K562 (cell line): Measurements from ENCODE around the gene C19orf44. TPM values are rescaled to one million over a fixed set of nuclear protein-coding genes. Genes with fewer than 3 reads are reported as not detected.

Experiments used
- JUN ChIP-seq, 2 experiments: sonication (generic) in 1 of 2; formaldehyde crosslinking in 1 of 2; IDR thresholded peaks; 2 replicates each; pipeline versions ENCODE4 v1.6.1 to v1.8.0; 2012 to 2022; ENCODE audit warnings: borderline replicate concordance in 2 of 2, mild to moderate bottlenecking in 2 of 2, improper control_type of control experiment in 1 of 2, low read depth in 1 of 2, low read length in 1 of 2, missing genetic modification reagents in 1 of 2
- MCM2 ChIP-seq: fragments of 450-650 bp; IDR thresholded peaks from 2 replicates; pipeline ENCODE4 v1.6.1; 2017; ENCODE audit warnings: low read depth, mild to moderate bottlenecking
- MEIS2 ChIP-seq: fragments of 450-650 bp; IDR thresholded peaks from 2 replicates; pipeline ENCODE4 v1.6.1; 2014; ENCODE audit warnings: mild to moderate bottlenecking; ENCODE audit not compliant: partially characterized antibody
- NBN ChIP-seq: fragments of 450-650 bp; IDR thresholded peaks from 2 replicates; pipeline ENCODE4 v1.6.1; 2016; ENCODE audit warnings: low read depth, mild to moderate bottlenecking
- NR2C1 ChIP-seq, 2 experiments: fragments of 450-650 bp; IDR thresholded peaks; 2 replicates each; pipeline ENCODE4 v1.6.1; 2017; ENCODE audit warnings: mild to moderate bottlenecking in 2 of 2, antibody characterized with exemption in 1 of 2, inconsistent platforms in 1 of 2, missing compliant biosample characterization in 1 of 2, missing genetic modification characterization in 1 of 2
- RBM15 ChIP-seq: fragments of 200-400 bp; formaldehyde crosslinking; IDR thresholded peaks from 2 replicates; pipeline ENCODE4 v1.6.1; 2018; ENCODE audit warnings: mild to moderate bottlenecking, low read length, moderate library complexity; ENCODE audit not compliant: insufficient read depth
- SMAD4 ChIP-seq: fragments of 250-450 bp; sonication (Bioruptor Pico); conservative IDR thresholded peaks from 2 replicates; pipeline ENCODE4 v1.8.0; 2021; ENCODE audit warnings: inconsistent platforms, mild to moderate bottlenecking, moderate library complexity
- TCFL5 ChIP-seq: fragments of 250-450 bp; sonication (Bioruptor Pico); conservative IDR thresholded peaks from 2 replicates; pipeline ENCODE4 v1.6.1; 2021; ENCODE audit warnings: mild to moderate bottlenecking, moderate library complexity, matching md5 sums
- TGIF2 ChIP-seq: sonication (generic); formaldehyde crosslinking; IDR thresholded peaks from 2 replicates; pipeline ENCODE4 v1.8.1; 2022; ENCODE audit warnings: mild to moderate bottlenecking, missing genetic modification reagents, moderate library complexity
- ZNF695 ChIP-seq: fragments of 450-650 bp; formaldehyde crosslinking; IDR thresholded peaks from 2 replicates; pipeline ENCODE4 v1.4.0; 2020; ENCODE audit warnings: mild to moderate bottlenecking, moderate library complexity
- polyA plus RNA-seq, 8 experiments: library from polyadenylated mRNA; depleted of rRNA in 4 of 8; stranded (reverse) in 5 of 8; unstranded in 3 of 8; fragments of >200 nt; fragmentation: Nextera tagmentation in 2 of 8; fragmentation: Illumina TruSeq in 1 of 8; extraction: Ambion mirVana in 2 of 8; extraction: Trizol in 1 of 8; gene quantifications; 2 replicates each; pipeline versions ENCODE4 v1.2.1 to v1.2.3, GENCODE V29; 2011 to 2014; ENCODE audit warnings: inconsistent platforms in 1 of 8, missing spikeins in 1 of 8
- total RNA-seq, 7 experiments: library from RNA; depleted of rRNA in 6 of 7; stranded (reverse); fragments of >200 nt in 6 of 7; fragmentation: Illumina TruSeq in 2 of 7; extraction: Trizol in 2 of 7; gene quantifications; 2 replicates each; pipeline versions ENCODE4 v1.2.1 to v1.2.3, GENCODE V29; 2011 to 2021; ENCODE audit warnings: low replicate concordance in 1 of 7
- TF ChIP-seq, protein P1 (sequence below): fragments of 450-650 bp; IDR thresholded peaks from 2 replicates; pipeline ENCODE4 v1.7.1; 2018; ENCODE audit warnings: mild to moderate bottlenecking, low read depth; ENCODE audit not compliant: partially characterized antibody
- TF ChIP-seq, protein P2 (sequence below): fragments of 450-650 bp; IDR thresholded peaks from 2 replicates; pipeline ENCODE4 v1.6.1; 2016; ENCODE audit warnings: missing biosample characterization, missing genetic modification characterization
- TF ChIP-seq, protein P3 (sequence below): fragments of 200-800 bp; sonication (Bioruptor generic); IDR thresholded peaks from 2 replicates; pipeline ENCODE4 v1.6.1; 2016; ENCODE audit warnings: missing genetic modification characterization, missing compliant biosample characterization
- TF ChIP-seq, protein P4 (sequence below): sonication (generic); IDR thresholded peaks from 2 replicates; pipeline ENCODE4 v1.6.1; 2016

Gene C19orf44
- total and polyA plus RNA-seq, 9 of the 15 experiments (the other 6 are each of a cell fraction or from before 2014, with no cell fraction given) = 0.41 to 7.7 (median 3.5) TPM

DNA sequence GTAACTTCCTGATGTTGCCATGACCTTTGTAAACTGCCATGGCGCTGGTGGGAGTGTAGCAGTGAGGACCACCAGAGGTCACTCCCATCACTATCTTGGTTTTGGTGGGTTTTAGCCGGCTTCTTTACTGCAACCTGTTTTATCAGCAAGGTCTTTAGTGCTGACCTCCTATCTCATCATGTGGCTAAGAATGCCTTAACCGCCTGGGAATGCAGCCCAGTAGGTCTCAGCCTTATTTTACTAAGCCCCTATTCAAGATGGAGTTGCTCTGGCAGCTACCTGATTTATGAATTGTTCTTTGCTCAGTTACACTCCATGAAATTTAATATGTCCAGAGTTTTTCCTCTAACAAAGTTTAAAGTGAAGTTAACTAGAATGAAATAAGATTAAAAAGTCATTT lies 19.8 kb upstream of the C19orf44 start (continued):
- TF ChIP-seq, protein P1, sequence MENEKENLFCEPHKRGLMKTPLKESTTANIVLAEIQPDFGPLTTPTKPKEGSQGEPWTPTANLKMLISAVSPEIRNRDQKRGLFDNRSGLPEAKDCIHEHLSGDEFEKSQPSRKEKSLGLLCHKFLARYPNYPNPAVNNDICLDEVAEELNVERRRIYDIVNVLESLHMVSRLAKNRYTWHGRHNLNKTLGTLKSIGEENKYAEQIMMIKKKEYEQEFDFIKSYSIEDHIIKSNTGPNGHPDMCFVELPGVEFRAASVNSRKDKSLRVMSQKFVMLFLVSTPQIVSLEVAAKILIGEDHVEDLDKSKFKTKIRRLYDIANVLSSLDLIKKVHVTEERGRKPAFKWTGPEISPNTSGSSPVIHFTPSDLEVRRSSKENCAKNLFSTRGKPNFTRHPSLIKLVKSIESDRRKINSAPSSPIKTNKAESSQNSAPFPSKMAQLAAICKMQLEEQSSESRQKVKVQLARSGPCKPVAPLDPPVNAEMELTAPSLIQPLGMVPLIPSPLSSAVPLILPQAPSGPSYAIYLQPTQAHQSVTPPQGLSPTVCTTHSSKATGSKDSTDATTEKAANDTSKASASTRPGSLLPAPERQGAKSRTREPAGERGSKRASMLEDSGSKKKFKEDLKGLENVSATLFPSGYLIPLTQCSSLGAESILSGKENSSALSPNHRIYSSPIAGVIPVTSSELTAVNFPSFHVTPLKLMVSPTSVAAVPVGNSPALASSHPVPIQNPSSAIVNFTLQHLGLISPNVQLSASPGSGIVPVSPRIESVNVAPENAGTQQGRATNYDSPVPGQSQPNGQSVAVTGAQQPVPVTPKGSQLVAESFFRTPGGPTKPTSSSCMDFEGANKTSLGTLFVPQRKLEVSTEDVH = no peak
- peak; percentile 44 for TF ChIP-seq MEIS2
- no peak for TF ChIP-seq MCM2
- no peak for TF ChIP-seq JUN (IDR thresholded peaks at IDR 0.05; ENCODE audit: borderline replicate concordance, low read depth, low read length)
- TF ChIP-seq JUN (CRISPR knock-in tag; IDR thresholded peaks at IDR 0.05; ENCODE audit: borderline replicate concordance) = no peak
- TF ChIP-seq, protein P2, sequence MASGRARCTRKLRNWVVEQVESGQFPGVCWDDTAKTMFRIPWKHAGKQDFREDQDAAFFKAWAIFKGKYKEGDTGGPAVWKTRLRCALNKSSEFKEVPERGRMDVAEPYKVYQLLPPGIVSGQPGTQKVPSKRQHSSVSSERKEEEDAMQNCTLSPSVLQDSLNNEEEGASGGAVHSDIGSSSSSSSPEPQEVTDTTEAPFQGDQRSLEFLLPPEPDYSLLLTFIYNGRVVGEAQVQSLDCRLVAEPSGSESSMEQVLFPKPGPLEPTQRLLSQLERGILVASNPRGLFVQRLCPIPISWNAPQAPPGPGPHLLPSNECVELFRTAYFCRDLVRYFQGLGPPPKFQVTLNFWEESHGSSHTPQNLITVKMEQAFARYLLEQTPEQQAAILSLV (tag) = no peak
- TF ChIP-seq, protein P3, sequence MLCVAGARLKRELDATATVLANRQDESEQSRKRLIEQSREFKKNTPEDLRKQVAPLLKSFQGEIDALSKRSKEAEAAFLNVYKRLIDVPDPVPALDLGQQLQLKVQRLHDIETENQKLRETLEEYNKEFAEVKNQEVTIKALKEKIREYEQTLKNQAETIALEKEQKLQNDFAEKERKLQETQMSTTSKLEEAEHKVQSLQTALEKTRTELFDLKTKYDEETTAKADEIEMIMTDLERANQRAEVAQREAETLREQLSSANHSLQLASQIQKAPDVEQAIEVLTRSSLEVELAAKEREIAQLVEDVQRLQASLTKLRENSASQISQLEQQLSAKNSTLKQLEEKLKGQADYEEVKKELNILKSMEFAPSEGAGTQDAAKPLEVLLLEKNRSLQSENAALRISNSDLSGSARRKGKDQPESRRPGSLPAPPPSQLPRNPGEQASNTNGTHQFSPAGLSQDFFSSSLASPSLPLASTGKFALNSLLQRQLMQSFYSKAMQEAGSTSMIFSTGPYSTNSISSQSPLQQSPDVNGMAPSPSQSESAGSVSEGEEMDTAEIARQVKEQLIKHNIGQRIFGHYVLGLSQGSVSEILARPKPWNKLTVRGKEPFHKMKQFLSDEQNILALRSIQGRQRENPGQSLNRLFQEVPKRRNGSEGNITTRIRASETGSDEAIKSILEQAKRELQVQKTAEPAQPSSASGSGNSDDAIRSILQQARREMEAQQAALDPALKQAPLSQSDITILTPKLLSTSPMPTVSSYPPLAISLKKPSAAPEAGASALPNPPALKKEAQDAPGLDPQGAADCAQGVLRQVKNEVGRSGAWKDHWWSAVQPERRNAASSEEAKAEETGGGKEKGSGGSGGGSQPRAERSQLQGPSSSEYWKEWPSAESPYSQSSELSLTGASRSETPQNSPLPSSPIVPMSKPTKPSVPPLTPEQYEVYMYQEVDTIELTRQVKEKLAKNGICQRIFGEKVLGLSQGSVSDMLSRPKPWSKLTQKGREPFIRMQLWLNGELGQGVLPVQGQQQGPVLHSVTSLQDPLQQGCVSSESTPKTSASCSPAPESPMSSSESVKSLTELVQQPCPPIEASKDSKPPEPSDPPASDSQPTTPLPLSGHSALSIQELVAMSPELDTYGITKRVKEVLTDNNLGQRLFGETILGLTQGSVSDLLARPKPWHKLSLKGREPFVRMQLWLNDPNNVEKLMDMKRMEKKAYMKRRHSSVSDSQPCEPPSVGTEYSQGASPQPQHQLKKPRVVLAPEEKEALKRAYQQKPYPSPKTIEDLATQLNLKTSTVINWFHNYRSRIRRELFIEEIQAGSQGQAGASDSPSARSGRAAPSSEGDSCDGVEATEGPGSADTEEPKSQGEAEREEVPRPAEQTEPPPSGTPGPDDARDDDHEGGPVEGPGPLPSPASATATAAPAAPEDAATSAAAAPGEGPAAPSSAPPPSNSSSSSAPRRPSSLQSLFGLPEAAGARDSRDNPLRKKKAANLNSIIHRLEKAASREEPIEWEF (CRISPR knock-in tag) = no peak
- TF ChIP-seq, protein P4, sequence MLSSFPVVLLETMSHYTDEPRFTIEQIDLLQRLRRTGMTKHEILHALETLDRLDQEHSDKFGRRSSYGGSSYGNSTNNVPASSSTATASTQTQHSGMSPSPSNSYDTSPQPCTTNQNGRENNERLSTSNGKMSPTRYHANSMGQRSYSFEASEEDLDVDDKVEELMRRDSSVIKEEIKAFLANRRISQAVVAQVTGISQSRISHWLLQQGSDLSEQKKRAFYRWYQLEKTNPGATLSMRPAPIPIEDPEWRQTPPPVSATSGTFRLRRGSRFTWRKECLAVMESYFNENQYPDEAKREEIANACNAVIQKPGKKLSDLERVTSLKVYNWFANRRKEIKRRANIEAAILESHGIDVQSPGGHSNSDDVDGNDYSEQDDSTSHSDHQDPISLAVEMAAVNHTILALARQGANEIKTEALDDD = no peak
- TF ChIP-seq TCFL5 (CRISPR knock-in tag) = peak; percentile 73; the same call in 1 of the 2 replicates
- no peak for TF ChIP-seq RBM15
- TF ChIP-seq ZNF695 (CRISPR knock-in tag) = no peak
- no peak for TF ChIP-seq TGIF2
- no peak for TF ChIP-seq NR2C1 (IDR thresholded peaks at IDR 0.05)
- TF ChIP-seq NR2C1 (tag; IDR thresholded peaks at IDR 0.05) = peak; percentile 57; the same call in 1 of the 2 replicates
- TF ChIP-seq NBN = no peak
- TF ChIP-seq SMAD4 = peak; percentile 60
